ENCODE measurements around the gene CCL22.
"Not testable (repeated sequence)": the region's sequence is repeated elsewhere in the genome, so short reads cannot be mapped to it uniquely, and the experiment has no call there.

Gene CCL22

DNA sequence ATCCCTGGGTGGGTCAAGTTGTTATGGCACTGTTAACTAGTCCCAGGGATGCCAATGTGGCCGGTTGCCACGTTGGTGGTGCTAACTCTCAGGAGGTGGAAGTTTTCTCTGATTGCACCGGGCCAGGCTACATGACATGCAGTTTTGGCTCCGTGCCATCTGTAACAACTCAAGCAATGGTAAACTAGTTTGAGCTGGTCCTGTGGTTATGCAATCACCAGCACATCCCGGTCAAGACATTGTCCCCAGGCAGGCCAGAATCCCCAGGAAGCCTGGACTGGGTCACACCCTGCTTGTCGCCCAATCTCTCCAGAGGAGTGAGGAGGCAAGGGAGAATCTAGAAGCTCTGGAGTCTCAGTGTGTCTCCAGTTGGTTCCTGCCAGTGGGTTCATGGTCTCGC lies 35.9 kb downstream of the CCL22 start:
- no peak for DNase-seq (ENCODE audit: low spot score)

DNA sequence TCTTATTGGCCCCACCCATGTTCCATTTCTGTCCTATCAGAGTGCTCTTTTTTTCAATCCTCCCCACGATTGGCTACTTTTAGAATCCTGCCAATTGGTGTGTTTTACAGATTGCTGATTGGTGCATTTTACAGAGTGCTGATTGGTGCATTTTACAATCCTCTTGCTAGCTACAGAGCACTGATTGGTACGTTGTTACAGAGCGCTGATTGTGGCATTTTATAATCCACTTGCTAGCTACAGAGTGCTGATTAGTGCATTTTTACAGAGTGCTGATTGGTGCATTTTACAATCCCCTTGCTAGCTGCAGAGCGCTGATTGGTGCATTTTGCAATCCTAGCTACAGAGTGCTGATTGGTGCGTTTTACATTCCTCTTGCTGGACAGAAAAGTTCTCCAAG lies 36.4 kb downstream of the CCL22 start:
- DNase-seq (ENCODE audit: low spot score): no peak

DNA sequence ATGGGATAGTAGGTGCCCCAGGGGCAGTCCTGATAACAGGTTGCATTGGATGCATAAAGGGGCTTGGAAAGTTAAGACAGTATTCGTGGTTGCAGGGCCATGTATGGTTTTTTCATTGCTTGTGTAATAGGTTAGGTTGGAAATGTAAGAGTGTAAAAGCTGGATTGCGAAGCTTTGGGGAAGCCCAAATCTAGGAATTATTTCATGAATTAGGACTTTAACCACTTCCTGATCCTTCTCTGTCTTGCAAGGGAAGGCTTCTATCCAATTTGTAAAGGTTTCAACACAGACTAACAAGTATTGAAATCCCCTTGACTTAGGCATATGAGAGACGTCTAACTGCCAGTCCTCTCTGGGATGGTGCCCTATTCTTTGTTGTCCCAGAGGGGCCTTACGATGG lies 38.2 kb downstream of the CCL22 start:
- DNase-seq (ENCODE audit: low spot score): no peak

DNA sequence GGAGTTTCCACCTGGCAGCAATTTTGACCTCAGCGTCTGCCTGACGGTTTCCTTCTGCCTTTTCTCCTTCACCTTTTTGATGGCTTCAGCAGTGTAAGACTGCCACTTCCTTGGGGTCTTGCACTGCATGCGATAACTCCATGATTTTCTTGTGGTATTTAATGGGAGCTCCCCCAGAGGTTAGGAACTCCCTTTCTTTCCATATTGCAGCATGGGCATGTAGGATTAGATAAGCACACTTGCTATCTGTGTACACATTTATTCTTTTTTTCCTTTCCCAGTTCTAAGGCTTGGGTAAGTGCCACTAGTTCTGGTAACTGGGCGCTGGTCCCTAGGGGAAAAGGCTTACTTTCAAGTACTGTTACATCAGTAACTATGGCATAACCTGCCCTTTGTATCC lies 38.9 kb downstream of the CCL22 start:
- DNase-seq (ENCODE audit: low spot score): not testable (repeated sequence)

DNA sequence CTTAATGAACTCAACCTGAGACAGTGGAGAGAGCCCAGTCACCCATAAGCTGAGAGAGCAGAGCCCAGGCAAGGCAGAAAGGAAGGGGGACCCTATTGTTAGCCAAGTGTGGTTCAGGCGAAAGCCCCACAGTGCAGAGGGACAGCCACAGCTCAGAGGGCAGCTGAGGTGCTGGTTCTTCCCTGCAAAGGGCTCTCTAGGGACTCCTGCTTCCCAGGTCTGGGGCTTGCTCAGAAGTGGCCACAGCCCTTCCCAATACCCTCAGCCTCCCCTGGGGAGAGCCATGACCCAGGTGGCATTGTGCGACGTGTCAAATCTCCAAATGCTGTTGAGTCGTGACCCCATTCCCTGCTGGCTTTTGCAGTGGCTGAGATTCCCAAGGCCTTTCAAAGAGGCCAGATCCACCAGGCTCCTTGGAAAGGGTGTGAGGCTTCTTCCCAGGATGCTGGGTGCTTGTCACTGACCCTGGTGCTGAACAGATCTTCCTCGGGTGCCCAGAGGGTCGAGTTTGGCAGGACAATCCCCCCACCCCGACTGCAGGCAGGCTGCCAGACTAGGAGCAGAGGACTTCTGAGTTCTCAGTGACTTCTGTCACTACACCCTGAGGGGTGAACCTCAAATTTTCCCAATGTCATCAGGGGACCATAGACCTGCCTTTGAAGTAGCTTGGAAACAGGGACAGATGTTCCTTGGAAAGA lies 43.5 kb downstream of the CCL22 start:
- DNase-seq (ENCODE audit: low spot score): no peak

DNA sequence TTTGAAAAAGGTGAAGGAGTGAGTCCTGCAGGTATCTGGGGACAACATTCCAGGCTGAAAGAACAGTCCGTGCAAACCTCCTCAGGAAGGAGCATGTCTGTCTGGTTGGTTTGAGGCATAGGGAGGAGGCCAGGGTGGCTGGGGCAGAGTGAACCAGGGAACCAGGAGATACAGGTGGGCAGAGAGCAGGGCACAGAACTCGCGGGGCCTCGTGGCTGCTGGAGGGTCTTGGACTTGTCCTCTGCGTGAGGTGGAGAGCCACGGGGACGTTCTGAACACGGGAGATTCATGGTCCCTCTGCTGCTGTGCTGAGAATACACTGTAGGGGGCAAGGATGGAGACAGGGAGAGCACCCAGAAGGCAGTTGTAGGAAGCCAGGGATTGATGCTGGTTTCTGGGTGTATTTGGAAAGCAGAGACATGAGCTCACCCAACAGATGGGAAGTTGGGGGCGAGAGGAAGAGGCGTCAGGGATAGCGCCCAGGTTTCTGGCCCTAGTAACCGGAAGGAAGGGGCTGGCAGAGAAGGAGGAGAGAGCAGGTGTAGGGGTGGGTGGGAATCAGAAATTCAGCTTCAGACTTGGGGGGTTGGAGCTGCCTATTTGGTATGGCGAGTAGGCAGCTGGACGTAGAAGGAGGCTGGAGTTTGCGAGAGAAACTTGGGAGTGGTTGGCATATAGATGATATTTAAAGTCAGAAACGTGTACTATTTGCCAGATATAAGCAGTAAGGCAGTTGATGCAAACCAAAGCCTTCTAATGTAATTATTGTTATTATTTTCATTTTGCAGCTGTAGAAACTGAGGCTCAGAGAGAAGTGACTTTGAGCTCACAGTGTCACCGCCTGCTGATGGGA lies 45.6 kb downstream of the CCL22 start, which contains the start of gene CCL17:
Gene CCL17, plus strand, starts transcription at position 803 of the 853 bp plus-strand sequence. CDS start 9,166 bp downstream, outside the sequence.
- DNase-seq (ENCODE audit: low spot score): no peak

DNA sequence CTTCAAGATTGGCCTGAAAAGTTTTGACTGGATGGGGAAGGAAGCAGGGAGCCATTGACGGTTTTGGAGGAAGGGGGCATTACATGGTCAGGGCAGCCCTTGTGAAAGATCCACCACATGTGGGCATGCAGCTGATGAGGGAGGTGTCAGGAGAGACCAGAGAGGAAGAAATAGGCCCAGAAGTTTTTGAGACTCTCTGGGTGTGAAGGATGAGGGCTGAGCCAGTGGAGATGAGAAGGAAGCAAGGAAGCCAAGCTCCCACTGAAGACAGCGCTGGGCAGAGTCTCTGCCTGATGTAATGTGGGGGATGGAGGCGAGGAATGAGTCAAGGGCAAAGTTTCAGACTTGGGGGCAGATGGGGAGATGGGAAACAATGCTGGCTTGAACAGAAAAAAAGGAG lies 46.5 kb downstream of the CCL22 start:
- DNase-seq (ENCODE audit: low spot score): no peak

DNA sequence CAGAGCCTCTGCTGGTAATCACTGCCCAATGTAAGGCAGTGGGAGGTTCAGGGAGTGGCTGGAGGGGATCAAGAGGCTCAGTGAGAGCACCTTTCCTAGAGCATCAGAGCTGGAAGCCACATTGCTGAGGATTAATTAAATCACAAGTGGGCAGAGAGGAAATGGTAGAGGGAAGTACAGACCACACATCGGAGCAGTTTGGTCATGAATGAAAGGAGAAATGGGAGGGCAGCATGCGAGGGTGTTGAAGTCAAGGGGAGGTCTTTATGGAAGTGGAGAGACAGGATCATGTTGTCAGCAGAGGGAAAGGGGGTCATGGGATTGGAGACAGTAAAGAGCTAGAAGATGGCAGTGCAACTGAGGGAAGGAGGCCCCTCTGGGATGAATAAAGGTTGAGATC lies 48.3 kb downstream of the CCL22 start:
- no peak for DNase-seq (ENCODE audit: low spot score)

DNA sequence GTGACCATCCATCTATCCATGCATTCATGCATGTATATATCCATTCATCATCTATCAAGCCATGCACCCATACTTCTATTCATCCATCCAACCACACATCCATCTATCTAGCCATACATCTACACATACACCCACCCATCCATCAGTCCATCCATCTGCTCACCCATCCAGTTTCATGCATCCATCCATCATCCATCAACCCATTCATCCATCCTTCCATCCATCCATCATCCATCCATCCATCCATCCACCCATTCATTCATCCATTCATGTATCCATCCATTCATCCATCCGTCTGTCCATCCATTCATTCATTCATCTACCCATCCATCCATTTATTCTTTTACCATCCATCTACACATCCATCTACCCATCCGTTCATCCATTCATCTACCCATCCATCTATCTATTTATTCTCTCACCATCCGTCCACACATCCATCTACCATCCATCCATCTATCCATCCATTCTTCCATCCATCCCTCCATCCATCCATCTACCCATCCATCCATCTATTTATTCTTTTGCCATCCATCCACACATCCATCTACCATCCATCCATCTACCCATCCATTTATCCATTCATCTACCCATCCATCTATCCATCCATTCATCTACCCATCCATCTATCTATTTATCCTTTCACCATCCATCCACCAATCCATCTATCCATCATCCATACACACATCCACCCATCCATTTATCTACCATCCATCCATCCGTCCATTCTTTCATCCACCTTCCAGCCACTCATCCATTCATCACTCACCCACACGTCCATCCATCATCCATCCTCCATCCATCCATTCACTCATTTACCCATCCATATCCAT lies 49.2 kb downstream of the CCL22 start:
- no peak for DNase-seq (ENCODE audit: low spot score)

DNA sequence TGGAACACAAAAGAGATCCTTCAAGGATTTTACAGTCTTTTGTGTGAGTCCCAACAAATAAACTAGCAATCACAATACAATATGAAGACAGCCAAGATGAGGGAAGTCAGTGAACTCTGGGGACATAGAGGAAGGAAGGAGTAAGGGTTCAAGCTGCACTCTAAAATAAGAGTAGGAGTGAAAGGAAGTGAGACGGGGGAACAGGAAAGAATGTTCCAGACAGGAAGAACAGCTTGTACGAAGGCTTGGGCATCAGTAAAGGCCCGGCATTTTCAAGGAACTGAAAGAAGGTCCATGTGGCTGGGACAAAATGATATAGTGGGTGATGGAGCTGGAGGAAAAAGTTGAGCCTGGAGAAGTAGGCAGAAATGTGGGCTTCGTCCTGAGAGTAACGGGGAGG lies 50.5 kb downstream of the CCL22 start:
- DNase-seq (ENCODE audit: low spot score): no peak

DNA sequence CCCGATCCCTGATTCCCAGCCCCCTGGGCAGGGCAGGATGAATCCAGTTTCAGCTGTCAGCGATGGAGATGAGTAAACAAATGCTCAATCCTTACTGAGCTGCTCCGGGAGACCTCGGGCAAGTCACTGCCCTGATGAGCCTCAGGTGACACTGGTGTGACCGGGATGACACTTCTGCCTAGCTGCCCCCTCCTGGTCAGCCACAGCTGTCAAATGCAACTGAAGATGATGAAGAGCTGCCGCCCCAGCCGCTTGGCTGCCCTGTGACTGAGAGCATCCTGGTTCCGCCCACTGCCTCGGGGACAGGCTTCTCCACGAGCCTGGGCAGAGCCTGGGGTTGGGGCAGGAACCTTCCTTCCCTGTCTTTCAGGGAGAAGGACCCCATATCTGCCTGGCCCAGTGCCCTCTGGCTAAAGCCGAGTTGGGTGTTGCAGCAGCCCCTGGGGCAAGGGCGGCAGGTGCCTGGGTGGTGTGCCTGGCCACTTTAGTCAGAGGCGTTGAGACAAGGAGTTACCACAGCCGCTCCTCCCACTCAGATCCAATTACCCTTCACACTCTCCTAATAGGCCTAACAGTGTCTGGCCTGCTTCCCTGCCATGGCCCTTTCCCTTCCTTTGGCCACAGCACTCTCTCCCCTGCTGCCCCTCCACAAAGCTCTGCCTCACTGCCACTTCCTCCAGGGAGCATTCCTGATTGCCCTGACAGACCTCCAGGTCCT lies 51.4 kb downstream of the CCL22 start:
- DNase-seq (ENCODE audit: low spot score): peak; percentile 44

DNA sequence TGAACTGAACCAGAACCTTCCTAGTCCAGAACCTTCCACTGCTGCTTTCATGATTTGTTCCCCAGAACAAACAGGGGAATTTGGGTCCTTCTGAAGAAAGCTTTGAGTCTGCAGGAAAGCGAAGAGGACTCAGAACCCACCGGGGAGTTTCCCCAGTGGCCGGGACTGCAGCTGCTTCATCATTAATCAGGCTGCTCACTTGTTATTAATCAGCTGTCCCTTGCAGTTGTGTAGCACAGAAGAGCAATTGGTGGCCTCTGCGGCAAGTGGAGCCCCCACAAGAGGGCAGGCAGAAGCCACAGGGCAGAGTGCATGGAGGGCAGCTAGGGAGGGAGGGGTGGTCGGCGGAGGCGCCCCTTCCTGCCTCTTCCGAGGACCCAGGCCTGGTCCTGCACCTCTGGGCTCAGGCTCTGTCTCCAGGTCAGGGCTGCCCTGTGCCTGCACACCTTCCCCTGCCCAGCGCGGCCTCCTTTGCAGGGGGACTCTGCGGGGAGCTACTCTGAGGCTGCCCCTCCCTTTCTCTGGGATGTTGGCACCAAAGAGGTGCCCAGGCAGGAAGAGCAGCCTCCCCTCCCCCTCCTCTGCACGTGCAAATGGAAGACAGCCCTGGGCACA lies 52.9 kb downstream of the CCL22 start:
- DNase-seq (ENCODE audit: low spot score): no peak

DNA sequence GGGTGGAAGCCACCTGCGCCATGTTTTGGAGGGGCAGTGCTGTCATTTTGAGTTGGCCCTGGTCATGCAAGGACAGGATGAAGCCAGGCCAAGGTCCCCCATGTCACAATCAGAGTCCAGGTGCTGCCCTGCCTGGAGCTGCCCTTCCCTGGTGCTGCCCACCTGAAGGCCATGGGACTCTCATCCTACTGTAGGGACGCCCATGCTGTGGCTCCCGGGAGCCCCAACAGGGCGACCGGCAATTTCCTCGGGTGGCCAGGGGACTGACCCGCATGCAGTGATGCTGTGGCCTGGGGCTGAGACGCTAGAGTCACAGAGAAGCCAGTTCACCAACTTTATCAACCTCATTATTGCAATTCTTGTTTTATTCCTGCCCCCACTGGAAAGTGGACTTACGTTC lies 54.0 kb downstream of the CCL22 start:
- no peak for DNase-seq (ENCODE audit: low spot score)

DNA sequence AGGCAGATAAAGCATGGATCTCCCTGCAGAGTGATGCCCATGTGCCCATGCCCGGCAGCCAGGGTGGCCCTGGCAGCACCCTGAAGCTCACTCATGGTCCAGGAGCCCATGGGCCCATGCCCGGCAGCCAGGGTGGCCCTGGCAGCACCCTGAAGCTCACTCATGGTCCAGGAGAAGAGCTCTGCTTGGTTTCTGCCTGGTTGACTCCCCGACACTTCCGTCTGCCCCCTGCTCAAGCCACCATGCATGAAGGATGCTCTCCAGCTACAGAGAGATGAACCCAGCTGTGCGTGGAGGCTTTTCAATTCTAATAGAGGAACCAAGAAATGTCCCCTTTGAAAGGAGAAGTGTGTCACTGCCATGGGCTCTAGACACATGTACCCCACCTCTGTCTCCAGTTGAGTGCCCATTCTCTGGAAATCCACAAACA lies 54.7 kb downstream of the CCL22 start:
- DNase-seq (ENCODE audit: low spot score): no peak

DNA sequence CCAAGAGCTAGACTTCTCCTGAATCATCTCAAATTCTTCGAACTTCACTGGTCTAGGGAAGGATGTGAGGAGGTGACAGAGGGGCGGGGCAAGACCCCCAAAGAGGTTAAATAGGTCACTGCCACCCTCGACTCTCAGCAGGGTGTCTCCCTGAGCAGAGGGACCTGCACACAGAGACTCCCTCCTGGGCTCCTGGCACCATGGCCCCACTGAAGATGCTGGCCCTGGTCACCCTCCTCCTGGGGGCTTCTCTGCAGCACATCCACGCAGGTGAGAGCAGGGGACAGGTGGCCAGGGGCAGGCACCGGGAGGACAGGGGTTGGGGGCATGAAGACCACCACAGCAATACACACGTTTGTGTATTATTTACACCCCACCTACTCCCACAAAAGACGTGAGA lies 55.1 kb downstream of the CCL22 start:
- DNase-seq (ENCODE audit: low spot score): no peak

Measured in iPS-NIHi11 (cell line).